Trophoblast cell (in vitro differentiated cells and primary cell): ENCODE data around the gene ABT1.

Experiments used
- DNase-seq, 2 donors: peaks; one replicate each; pipeline ENCODE4 v3.0.0-alpha.2; 2016
- H2AFZ ChIP-seq: 2 replicates; pipeline ENCODE4 v1.6.1; 2013; ENCODE audit warnings: low read length, moderate library complexity, mild to moderate bottlenecking; ENCODE audit not compliant: insufficient read depth, poor library complexity
- H2AK5ac ChIP-seq: 2 replicates; pipeline ENCODE4 v1.6.1; 2013; ENCODE audit warnings: mild to moderate bottlenecking, low read length
- H2BK120ac ChIP-seq: 2 replicates; pipeline ENCODE4 v1.6.1; 2013; ENCODE audit warnings: low read length, mild to moderate bottlenecking, moderate library complexity; ENCODE audit not compliant: insufficient read depth, poor library complexity
- H2BK12ac ChIP-seq: 2 replicates; pipeline ENCODE4 v1.6.1; 2013; ENCODE audit warnings: mild to moderate bottlenecking, low read length, moderate library complexity
- H2BK5ac ChIP-seq: 2 replicates; pipeline ENCODE4 v1.6.1; 2013; ENCODE audit warnings: low read length, low read depth, moderate library complexity, mild to moderate bottlenecking; ENCODE audit not compliant: poor library complexity
- H3K14ac ChIP-seq: 2 replicates; pipeline ENCODE4 v1.6.1; 2013; ENCODE audit warnings: mild to moderate bottlenecking, low read length
- H3K18ac ChIP-seq: 2 replicates; pipeline ENCODE4 v1.6.1; 2013; ENCODE audit warnings: mild to moderate bottlenecking, low read length
- H3K23ac ChIP-seq: 2 replicates; pipeline ENCODE4 v1.6.1; 2013; ENCODE audit warnings: low read length
- H3K27ac ChIP-seq: 2 replicates; pipeline ENCODE4 v1.5.1; 2013; ENCODE audit warnings: low read depth, mild to moderate bottlenecking, inconsistent platforms, low read length, moderate library complexity
- H3K27me3 ChIP-seq: 2 replicates; pipeline ENCODE4 v1.6.1; 2013; ENCODE audit warnings: inconsistent platforms, mild to moderate bottlenecking, low read length, moderate library complexity; ENCODE audit not compliant: insufficient read depth
- H3K36me3 ChIP-seq, 2 experiments: 1 replicate in 1 of 2; 2 replicates in 1 of 2; pipeline ENCODE4 v1.6.1; 2013; ENCODE audit warnings: low read length in 2 of 2, mild to moderate bottlenecking in 2 of 2, moderate library complexity in 1 of 2; ENCODE audit not compliant: insufficient read depth in 2 of 2, control insufficient read depth in 1 of 2
- H3K4ac ChIP-seq: 2 replicates; pipeline ENCODE4 v1.6.1; 2013; ENCODE audit warnings: low read depth, mild to moderate bottlenecking, low read length, moderate library complexity
- H3K4me1 ChIP-seq, 2 experiments: 1 replicate in 1 of 2; 2 replicates in 1 of 2; pipeline ENCODE4 v1.6.1; 2013; ENCODE audit warnings: low read length in 2 of 2, mild to moderate bottlenecking in 2 of 2, moderate library complexity in 1 of 2; ENCODE audit not compliant: insufficient read depth in 2 of 2, control insufficient read depth in 1 of 2
- H3K4me2 ChIP-seq: 2 replicates; pipeline ENCODE4 v1.6.1; 2013; ENCODE audit warnings: inconsistent platforms, mild to moderate bottlenecking, low read length, moderate library complexity
- H3K4me3 ChIP-seq: 2 replicates; pipeline ENCODE4 v1.5.1; 2013; ENCODE audit warnings: mild to moderate bottlenecking, low read depth, low read length, inconsistent platforms
- H3K79me1 ChIP-seq: one replicate; pipeline ENCODE4 v1.6.1; 2013; ENCODE audit warnings: low read length
- H3K79me2 ChIP-seq: 2 replicates; pipeline ENCODE4 v1.6.1; 2013; ENCODE audit warnings: low read length, mild to moderate bottlenecking; ENCODE audit not compliant: control insufficient read depth, insufficient read depth, poor library complexity
- H3K9ac ChIP-seq: 2 replicates; pipeline ENCODE4 v1.6.1; 2013; ENCODE audit warnings: mild to moderate bottlenecking, low read length
- H3K9me3 ChIP-seq: 2 replicates; pipeline ENCODE4 v1.6.1; 2013; ENCODE audit warnings: low read depth, mild to moderate bottlenecking, control low read depth, inconsistent platforms, low read length; ENCODE audit not compliant: insufficient read depth
- H4K12ac ChIP-seq: 2 replicates; pipeline ENCODE4 v1.6.1; 2013; ENCODE audit warnings: low read depth, mild to moderate bottlenecking, low read length, moderate library complexity
- H4K8ac ChIP-seq: 2 replicates; pipeline ENCODE4 v1.6.1; 2013; ENCODE audit warnings: low read depth, mild to moderate bottlenecking, low read length, moderate library complexity
- H4K91ac ChIP-seq: one replicate; pipeline ENCODE4 v1.6.1; 2013; ENCODE audit warnings: low read depth, mild to moderate bottlenecking, low read length, moderate library complexity
- WGBS: extraction: QIAGEN DNeasy Blood & Tissue Kit; methylation state at CpG from one replicate; pipeline ENCODE4 v1.1.7; 2013; ENCODE audit warnings: missing lambda C conversion rate; ENCODE audit not compliant: insufficient read length, insufficient coverage; ENCODE audit errors: extremely low coverage; 5-methylcytosine and 5-hydroxymethylcytosine counted together

ABT1 gene

DNA sequence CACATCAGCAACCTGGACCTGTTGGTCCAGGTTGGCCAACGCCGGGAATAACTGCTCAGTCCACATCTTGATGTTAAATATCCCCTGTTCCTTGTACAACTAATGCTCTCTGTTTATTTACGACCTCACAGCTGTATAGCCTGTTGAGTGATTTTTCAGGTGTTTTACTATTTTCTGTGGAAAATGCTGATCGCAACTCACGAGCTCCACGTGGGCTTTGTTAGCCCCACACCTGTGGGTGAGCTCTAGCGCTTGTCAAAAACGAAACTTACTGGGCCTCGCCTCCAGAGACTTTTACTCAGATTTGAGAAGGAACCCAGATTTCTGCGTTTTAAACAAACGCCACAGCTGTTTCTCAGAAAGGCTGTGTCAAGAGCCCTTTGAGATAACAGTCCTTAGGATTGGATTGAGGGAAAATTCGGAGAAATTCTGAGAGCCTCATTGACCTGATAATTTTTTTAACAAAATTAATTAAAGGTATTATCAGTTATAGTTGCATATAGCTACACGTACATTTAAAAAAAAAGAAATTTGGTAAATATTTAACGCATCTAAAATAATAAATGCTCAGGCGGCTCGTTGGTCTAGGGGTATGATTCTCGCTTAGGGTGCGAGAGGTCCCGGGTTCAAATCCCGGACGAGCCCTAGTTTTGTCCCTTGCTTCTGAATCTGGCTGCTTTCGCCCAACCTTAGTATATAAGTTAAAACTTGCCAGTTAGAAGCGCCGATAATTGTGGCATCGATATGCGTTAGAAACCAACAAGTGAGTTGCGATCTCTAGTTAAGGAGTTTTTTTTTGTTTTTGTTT lies 41.9 kb upstream of the ABT1 start:
- Histone ChIP-seq H2BK12ac (no peak overlapping the region), H2AK5ac (no peak overlapping the region), H3K79me2 (no peaks in the 10 kb centered on the region), H2BK5ac (no peak overlapping the region), H3K18ac (no peak overlapping the region), H3K4ac (no peak overlapping the region), H3K23ac (no peak overlapping the region), H3K9me3 (no peaks in the 10 kb centered on the region), H3K9ac (no peak overlapping the region), H3K27me3 (no peaks in the 10 kb centered on the region), H2BK120ac (no peak overlapping the region), H3K4me3 (peak overlapping the region; percentile 56), H2AFZ (peak overlapping the region; percentile 17), H3K27ac (no peak overlapping the region), H3K4me1 (no peaks in the 10 kb centered on the region), H3K79me1 (peaks cover 1% of the 10 kb centered on the region), H4K91ac (no peak overlapping the region), H4K12ac (no peak overlapping the region), H4K8ac (no peak overlapping the region), H3K36me3 (no peaks in the 10 kb centered on the region), H3K14ac (no peak overlapping the region), H3K4me2 (peak overlapping the region; percentile 75)
- WGBS, result no CpG with 5 or more reads among the region's 27 CpGs
- peak; percentile 46 to 69 for DNase-seq

- H3K36me3 ChIP-seq, result no peaks in the 10 kb centered on the region
- peak overlapping the region; percentile 35 for H3K4me3 ChIP-seq
- H4K12ac ChIP-seq, result no peak overlapping the region
- H2BK120ac ChIP-seq, result no peak overlapping the region
- no peak overlapping the region for H3K18ac ChIP-seq
- no peak overlapping the region for H2BK5ac ChIP-seq
- H3K23ac ChIP-seq, result no peak overlapping the region
- no CpG with 5 or more reads among the region's 19 CpGs for WGBS
- peak in 1 of 2 donors; percentile 57 for DNase-seq
- no peaks in the 10 kb centered on the region for H3K27me3 ChIP-seq
- H2AK5ac ChIP-seq, result no peak overlapping the region
- no peaks in the 10 kb centered on the region for H3K9me3 ChIP-seq
- H3K4ac ChIP-seq, result no peak overlapping the region
- H3K14ac ChIP-seq, result no peak overlapping the region
- H3K4me2 ChIP-seq, result peak overlapping the region; percentile 61
- no peak overlapping the region for H3K9ac ChIP-seq
- H3K79me2 ChIP-seq, result no peaks in the 10 kb centered on the region
- H4K8ac ChIP-seq, result no peak overlapping the region
- no peak overlapping the region for H2BK12ac ChIP-seq
- peaks cover 1% of the 10 kb centered on the region for H3K79me1 ChIP-seq
- H3K4me1 ChIP-seq, result no peaks in the 10 kb centered on the region
- H2AFZ ChIP-seq, result peak overlapping the region; percentile 26
- no peak overlapping the region for H3K27ac ChIP-seq
- H4K91ac ChIP-seq, result no peak overlapping the region
Measured at GRCh38 chr6:26555505-26556262, 41.1 kb upstream of the ABT1 start.

- H3K27me3 ChIP-seq, result no peaks in the 10 kb centered on the region
- peak; percentile 52 to 86 for DNase-seq
- WGBS, result no CpG with 5 or more reads among the region's 16 CpGs
Measured at GRCh38 chr6:26556263-26557070, 40.3 kb upstream of the ABT1 start.

More at GRCh38 chr6:26556263-26557070, 40.3 kb upstream of the ABT1 start:
- Histone ChIP-seq H3K23ac (no peak overlapping the region), H3K79me1 (peaks cover 1% of the 10 kb centered on the region), H4K8ac (no peak overlapping the region), H2BK12ac (no peak overlapping the region), H3K4me1 (no peaks in the 10 kb centered on the region), H3K18ac (no peak overlapping the region), H3K27ac (no peak overlapping the region), H3K4me3 (peak overlapping the region; percentile 35), H2AFZ (peak overlapping the region; percentile 26), H3K4me2 (peak overlapping the region; percentile 61), H3K9me3 (peaks cover 2% of the 10 kb centered on the region), H2BK5ac (no peak overlapping the region), H3K4ac (no peak overlapping the region), H3K9ac (no peak overlapping the region), H2BK120ac (no peak overlapping the region), H3K36me3 (no peaks in the 10 kb centered on the region), H4K12ac (no peak overlapping the region), H2AK5ac (no peak overlapping the region), H3K14ac (no peak overlapping the region), H3K79me2 (no peaks in the 10 kb centered on the region), H4K91ac (no peak overlapping the region)
